SK-MEL-5 (cell line): ENCODE results near the gene TSSK2. TPM values are rescaled to one million over a fixed set of nuclear protein-coding genes. Genes with fewer than 3 reads are reported as not detected.

ENCODE experiments used
- DNase-seq: peaks from one replicate; pipeline ENCODE4 v3.0.0-alpha.2; 2016; ENCODE audit warnings: low read depth, low spot score
- in situ Hi-C: cut with HindIII; loops from 2 replicates; pipeline ENCODE4 v1.10.0; 2016; ENCODE audit warnings: low sequenced_read_pairs, high pct_unique_total_duplicates, low pct_unique_long_range_greater_than_20kb
- total RNA-seq: library from RNA; depleted of rRNA; stranded (reverse); fragments of >200 nt; shearing (Covaris generic); gene quantifications from 2 replicates; pipeline ENCODE4 v1.2.3, GENCODE V29; 2014

Gene TSSK2
- total RNA-seq, 1 experiment from 2014 or later: not detected

- DNase-seq: no peak
- in situ Hi-C loops: no loop called here
These were observed 27.0 kb upstream of the TSSK2 start for GRCh38 chr22:19103880-19104821.

DNA sequence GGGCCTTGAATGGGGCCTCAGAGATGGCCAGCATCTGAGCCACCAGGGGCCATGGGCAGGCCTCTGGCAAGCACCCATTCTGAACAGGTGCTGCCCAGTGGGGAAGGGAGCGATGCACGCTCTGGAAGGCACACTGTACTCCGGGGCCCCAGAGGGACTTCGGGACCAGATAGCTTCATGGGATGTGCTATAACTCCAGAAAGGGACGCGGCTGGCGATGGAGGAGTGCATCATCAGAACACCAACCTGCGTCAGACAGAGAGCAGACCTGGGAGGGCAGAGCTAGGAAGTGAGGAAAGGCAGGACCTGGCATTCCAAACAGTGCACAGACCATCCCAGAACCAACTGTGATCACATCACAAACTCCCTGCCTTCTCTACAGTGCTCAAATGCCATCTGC lies 25.7 kb upstream of the TSSK2 start:
- no peak for DNase-seq
- in situ Hi-C loops: no loop called here

DNA sequence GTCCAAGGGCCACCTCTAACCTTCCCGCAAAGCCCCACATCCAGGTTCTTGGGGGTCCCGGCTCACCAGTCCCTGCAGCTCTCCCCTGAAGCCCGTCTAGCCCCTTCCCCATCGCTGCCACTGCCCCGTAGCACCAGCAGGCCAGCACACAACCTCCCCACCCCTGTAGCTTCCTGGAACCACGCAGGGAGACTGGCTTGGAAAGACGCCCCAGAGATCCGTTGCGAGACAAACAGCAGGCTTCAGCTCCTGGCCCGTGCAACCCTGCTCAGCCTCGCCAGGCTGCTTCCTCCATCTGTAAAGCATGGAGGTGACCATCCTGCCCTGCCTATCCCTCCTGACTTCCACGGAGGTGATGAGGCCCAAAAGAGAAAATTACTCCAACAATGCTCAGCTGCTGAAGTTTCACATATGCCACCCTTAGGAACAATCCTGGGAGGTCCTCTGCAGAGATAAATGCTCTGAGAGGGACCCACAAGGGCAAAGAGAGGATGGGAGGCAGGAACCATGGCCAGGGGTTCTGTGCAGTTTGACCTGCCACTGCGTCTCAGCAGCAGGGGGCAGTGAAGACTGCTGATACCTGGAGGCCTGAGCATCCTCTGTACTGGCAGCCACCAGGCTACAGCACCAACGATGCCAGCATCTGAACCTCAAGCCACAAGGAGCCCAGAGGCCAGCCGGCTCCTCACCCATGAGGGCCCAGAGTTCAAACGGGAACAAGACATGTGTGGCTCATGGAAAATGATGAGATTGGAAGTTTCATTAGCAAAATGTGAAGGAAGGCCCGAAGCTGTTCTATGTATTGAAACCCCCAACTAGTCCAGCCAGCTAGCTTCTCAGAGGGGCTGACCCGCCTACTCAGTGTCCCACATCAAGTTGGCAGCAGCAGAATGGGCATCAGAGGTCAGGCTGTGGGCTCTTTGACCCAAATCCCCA lies 25.0 kb upstream of the TSSK2 start:
- in situ Hi-C loops: no loop called here
- DNase-seq: no peak

DNA sequence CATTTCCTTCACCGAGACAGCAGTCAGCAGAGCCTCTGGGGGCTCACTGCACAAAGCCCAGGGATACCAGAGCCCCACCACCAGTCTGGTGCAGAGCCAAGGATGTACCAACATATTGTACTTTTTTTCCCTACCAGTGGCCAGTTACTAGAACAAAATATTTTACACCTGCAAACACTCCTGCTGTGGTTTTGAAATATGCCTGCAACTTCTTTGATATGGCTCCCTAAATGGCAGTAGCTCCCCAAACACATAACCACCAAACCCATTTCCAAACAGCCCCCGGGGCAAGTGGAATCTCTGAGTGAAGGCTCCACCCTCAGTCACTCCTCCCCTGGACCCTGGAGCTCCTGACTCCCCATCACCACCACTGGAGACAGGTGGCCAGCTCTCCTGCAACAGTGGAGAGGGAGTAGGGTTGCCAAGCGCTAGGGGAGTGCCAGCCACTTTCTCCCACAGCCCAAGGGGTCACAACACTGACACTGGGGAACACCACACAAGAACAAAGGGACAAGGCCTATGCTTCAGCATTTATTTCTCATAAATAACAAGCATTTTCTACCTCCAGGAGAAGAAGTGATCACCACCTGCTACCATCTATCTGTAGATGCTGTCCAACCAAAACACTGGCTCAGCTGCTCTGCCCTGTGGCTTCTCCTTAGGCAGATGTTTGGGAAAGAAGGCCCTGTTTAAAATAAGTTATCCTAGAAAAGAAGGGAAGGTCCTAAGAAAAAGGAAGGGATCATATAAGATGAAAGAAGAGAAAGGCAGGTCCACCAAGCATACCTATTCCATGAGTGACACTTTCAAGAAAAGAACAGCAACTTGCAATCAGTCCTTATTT lies 24.0 kb upstream of the TSSK2 start:
- DNase-seq: no peak
- in situ Hi-C loops: no loop called here

- DNase-seq: no peak
- in situ Hi-C loops: no loop called here
These were observed 23.4 kb upstream of the TSSK2 start for GRCh38 chr22:19107730-19108074.

DNA sequence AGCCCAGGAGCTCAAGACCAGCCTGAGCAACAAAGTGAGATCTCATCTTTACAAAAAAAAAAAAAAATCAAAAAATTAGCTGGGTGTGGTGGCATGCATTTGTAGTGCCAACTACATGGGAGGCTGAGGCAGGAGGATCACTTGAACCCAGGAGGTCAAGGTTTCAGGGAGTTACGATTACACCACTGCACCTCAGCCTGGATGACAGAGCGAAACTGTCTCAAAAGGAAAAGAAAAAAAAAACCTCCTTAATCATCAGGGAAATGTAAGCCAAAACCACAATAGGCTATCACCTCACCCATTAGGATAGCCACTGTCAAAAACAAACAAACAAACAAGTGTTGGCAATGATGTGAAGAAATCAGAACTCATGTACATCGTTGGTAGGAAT lies 22.3 kb upstream of the TSSK2 start:
- no peak for DNase-seq
- in situ Hi-C loops: no loop called here

DNA sequence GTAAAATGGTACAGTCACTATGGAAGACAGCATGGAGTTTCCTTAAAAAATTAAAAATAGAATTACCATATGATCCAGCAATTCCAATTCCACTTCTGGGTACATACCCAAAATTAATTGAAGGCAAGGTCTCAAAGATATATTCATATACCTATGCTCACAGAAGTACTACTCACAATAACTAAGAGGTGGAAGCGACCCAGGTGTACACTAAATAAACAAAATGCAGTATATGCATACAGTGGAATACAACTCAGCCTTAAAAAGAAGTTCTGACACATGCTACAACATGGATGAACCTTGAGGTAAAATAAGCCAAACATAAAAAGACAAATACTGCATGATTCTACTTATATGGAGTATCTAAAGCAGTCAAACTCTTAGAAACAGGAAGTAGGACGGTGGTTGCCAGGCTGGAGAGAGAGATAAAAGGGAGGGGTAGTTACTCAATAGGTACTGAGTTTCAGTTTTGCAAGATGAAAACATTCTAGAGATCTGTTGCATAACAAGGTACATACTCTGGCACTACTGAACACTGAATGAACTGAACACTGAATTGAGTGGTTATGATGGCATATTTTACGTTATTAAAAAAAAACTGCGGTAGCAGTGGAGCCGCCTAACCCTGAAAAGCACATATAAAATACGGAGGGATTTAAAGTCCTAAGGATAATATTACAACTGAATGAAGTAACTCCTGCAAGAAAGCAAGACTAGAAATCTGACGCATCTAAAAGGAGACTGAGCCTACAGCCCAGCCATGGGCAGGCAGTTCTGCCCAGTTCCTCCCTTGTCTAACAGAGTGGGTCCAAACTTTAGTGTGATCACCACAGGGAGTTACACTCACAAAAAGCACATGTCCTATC lies 21.7 kb upstream of the TSSK2 start:
- in situ Hi-C loops: no loop called here
- no peak for DNase-seq

DNA sequence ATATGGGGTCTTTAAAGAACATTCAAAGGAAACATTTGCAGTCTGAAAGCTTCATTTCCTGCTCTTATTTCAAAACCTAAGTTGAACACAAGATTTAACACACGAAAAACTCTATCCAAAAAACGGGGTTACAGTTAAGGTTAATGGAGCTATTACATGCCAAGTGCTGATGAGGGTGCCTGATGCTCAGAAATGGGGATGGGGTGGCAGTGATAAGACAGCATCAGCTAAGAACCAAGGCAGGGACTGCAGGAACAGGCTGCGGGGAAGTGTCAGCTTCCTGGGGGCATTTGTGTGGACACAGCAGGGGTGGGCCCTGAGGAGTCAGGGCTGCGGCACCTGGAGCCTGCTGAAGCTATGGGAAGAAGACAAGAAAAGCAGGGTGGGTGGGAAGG lies 21.0 kb upstream of the TSSK2 start:
- no peak for DNase-seq
- in situ Hi-C loops: no loop called here

GRCh38 chr22:19110646-19111045 lies 20.5 kb upstream of the TSSK2 start:
- in situ Hi-C loops: no loop called here
- no peak for DNase-seq

DNA sequence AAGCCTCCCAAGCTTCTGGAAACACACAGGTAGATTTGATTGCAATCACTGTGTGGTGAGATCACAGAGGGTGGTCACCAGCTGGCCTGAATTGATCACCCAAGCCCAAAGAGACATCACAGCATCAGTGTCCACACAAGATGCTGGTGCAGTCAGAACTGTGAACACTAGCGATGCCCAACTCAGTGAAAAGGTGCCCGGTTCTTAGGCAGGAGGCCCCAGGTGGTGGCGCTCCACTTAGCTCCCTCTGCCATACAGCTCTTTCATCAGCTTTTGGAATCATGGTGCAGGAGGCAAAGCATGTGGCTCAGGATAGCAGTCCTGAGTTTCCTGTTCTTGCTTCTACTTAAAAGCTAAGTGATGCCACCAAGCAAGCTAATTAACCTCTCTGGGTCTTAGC lies 20.0 kb upstream of the TSSK2 start:
- DNase-seq: no peak
- in situ Hi-C loops: no loop called here

- in situ Hi-C loops: no loop called here
- no peak for DNase-seq
These were observed 19.5 kb upstream of the TSSK2 start for GRCh38 chr22:19111584-19111983.

GRCh38 chr22:19113429-19113828 lies 17.7 kb upstream of the TSSK2 start:
- no peak for DNase-seq
- in situ Hi-C loops: no loop called here

DNA sequence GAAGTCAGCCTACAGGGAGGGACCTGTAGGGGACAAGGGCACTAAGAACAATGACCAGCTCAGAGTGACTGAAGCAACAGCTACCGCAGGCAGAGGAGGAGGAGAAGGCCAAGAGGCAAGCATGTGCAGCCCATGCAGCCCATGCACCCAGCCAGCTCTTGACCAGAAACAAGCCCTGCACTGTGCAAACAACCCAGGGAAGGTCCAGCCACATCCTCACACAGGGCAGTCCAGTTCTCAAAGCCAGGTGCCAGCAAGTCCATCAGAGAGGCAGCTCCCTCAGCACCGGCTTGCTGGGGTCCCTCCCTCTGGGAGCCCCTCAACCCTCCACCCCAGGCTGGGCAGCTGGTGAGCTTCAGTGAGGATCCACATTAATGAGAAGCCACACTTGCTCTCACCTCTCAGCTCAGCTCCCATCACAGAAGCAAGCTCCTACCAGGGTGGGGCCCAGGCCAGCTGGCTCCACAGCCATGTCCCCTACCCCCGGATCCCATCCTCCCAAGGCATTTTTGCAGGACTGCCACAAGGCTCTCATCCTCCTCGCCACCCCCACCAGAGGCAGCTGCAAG lies 16.0 kb upstream of the TSSK2 start:
- no peak for DNase-seq
- in situ Hi-C loops: no loop called here

- in situ Hi-C loops: no loop called here
- DNase-seq: peak; percentile 52
These were observed 15.5 kb upstream of the TSSK2 start for GRCh38 chr22:19115628-19116027.

DNA sequence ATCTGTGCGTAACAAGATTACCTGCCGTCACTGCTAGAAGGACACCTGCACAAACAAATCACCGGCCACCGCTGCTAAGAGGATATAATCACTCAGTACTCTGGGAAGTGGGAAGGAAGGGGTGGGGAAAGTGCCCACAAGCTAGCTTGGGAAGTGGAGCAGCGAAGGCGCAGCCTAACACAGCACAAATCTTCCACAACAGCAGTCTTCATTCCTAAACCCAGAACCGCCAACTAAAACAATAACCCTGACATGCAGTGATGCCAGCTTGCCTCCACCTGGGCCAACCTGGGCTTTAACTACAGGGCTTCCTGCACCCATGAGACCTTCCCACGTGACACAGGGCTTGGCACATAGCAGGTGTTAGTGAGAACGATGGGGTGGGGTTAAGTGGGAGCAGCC lies 14.0 kb upstream of the TSSK2 start:
- no peak for DNase-seq
- in situ Hi-C loops: no loop called here

- in situ Hi-C loops: no loop called here
- DNase-seq: no peak
These were observed 12.7 kb upstream of the TSSK2 start for GRCh38 chr22:19118329-19118880.
